ENCODE results near the gene COL1A1. TPM values are rescaled to one million over a fixed set of nuclear protein-coding genes. Genes with fewer than 3 reads are reported as not detected.

The COL1A1 gene
- total and polyA plus RNA-seq, 2 of the 13 experiments (the other 11 are each of a cell fraction or from before 2014, with no cell fraction given), result 0.05 TPM; not detected in 1

DNA sequence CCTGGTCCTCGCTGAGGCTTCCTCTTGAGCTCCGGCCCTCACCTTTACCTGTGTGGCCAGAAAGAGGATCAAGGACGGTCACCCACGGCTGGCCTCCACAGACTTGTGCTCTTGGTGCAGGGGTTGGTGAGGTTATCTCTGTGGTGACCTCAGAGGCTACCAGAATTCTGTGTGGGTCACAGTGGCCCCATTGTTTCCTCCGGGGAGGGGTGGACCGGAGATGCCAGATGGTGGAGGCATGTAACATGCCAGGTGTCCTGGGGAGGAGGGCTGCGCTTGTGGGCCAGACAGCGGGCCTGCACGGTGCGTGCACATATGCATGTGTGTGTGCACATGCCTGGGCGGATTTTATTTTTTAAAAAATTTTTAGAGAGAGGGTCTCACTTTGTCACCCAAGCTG is 29.3 kb downstream of the COL1A1 start (continued):
- no peak for TF ChIP-seq GLI4 (CRISPR knock-in tag; IDR thresholded peaks at IDR 0.05; ENCODE audit: borderline replicate concordance)
- no peak for TF ChIP-seq HNRNPH1 (optimal IDR thresholded peaks at IDR 0.05; ENCODE audit: low read depth, low read length)
- peak; percentile 63; the same call in 1 of the 2 replicates for TF ChIP-seq NR2F2 (IDR thresholded peaks at IDR 0.05; ENCODE audit: borderline replicate concordance, low read depth)
- TF ChIP-seq, protein P1, sequence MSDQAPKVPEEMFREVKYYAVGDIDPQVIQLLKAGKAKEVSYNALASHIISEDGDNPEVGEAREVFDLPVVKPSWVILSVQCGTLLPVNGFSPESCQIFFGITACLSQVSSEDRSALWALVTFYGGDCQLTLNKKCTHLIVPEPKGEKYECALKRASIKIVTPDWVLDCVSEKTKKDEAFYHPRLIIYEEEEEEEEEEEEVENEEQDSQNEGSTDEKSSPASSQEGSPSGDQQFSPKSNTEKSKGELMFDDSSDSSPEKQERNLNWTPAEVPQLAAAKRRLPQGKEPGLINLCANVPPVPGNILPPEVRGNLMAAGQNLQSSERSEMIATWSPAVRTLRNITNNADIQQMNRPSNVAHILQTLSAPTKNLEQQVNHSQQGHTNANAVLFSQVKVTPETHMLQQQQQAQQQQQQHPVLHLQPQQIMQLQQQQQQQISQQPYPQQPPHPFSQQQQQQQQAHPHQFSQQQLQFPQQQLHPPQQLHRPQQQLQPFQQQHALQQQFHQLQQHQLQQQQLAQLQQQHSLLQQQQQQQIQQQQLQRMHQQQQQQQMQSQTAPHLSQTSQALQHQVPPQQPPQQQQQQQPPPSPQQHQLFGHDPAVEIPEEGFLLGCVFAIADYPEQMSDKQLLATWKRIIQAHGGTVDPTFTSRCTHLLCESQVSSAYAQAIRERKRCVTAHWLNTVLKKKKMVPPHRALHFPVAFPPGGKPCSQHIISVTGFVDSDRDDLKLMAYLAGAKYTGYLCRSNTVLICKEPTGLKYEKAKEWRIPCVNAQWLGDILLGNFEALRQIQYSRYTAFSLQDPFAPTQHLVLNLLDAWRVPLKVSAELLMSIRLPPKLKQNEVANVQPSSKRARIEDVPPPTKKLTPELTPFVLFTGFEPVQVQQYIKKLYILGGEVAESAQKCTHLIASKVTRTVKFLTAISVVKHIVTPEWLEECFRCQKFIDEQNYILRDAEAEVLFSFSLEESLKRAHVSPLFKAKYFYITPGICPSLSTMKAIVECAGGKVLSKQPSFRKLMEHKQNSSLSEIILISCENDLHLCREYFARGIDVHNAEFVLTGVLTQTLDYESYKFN (CRISPR knock-in tag; conservative IDR thresholded peaks at IDR 0.05), result peak; percentile 28; the same call in 1 of the 2 replicates
- no peak for TF ChIP-seq MYC (CRISPR knock-in tag; IDR thresholded peaks at IDR 0.05; ENCODE audit: borderline replicate concordance)
- no peak for TF ChIP-seq FOXJ3 (CRISPR knock-in tag; IDR thresholded peaks at IDR 0.05; ENCODE audit: borderline replicate concordance)
- TF ChIP-seq ZSCAN22 (CRISPR knock-in tag; IDR thresholded peaks at IDR 0.05), result peak; percentile 95
- no peak for TF ChIP-seq ZBTB10 (CRISPR knock-in tag; IDR thresholded peaks at IDR 0.05; ENCODE audit: borderline replicate concordance)
- TF ChIP-seq NR2F6 (IDR thresholded peaks at IDR 0.05), result peak; percentile 65
- peak; percentile 62 for TF ChIP-seq NR2F6 (CRISPR knock-in tag; IDR thresholded peaks at IDR 0.05)
- TF ChIP-seq ZNF781 (CRISPR knock-in tag; IDR thresholded peaks at IDR 0.05; ENCODE audit: borderline replicate concordance, not compliant biosample characterization), result no peak
